Measurements from ENCODE around the gene POR.
"Not testable (repeated sequence)": the region's sequence is repeated elsewhere in the genome, so short reads cannot be mapped to it uniquely, and the experiment has no call there.

POR gene

GRCh38 chr7:75914655-75915415 lies at the start of gene POR:
POR (plus strand) TSS chr7:75915155; CDS start chr7:75954002, 38,847 bp downstream.
- DNase-seq = peak; percentile 82

- DNase-seq = no peak
Measured at GRCh38 chr7:75866114-75866488, 48.9 kb upstream of the POR start.

GRCh38 chr7:75866489-75867389 lies 48.2 kb upstream of the POR start:
- DNase-seq = no peak

- no peak for DNase-seq
Measured at GRCh38 chr7:75867390-75867717, 47.6 kb upstream of the POR start.

GRCh38 chr7:75868153-75868552 lies 46.8 kb upstream of the POR start:
- no peak for DNase-seq

- DNase-seq = no peak
Measured at GRCh38 chr7:75869776-75870379, 45.1 kb upstream of the POR start.

- DNase-seq = no peak
Measured at GRCh38 chr7:75870557-75871161, 44.3 kb upstream of the POR start.

GRCh38 chr7:75872073-75872782 lies 42.7 kb upstream of the POR start:
- no peak for DNase-seq

GRCh38 chr7:75874180-75874579 lies 40.8 kb upstream of the POR start:
- not testable (repeated sequence) for DNase-seq

GRCh38 chr7:75875113-75876080 lies 39.6 kb upstream of the POR start:
- no peak for DNase-seq

- DNase-seq = no peak
Measured at GRCh38 chr7:75876126-75876881, 38.7 kb upstream of the POR start.

- peak; percentile 47 for DNase-seq
Measured at GRCh38 chr7:75878312-75878768, 36.6 kb upstream of the POR start.

GRCh38 chr7:75878769-75879611 lies 36.0 kb upstream of the POR start, which contains the start of gene RHBDD2:
RHBDD2 (plus strand) TSS chr7:75879034; CDS start chr7:75879083, 49 bp downstream.
- DNase-seq = peak; percentile 82

GRCh38 chr7:75879771-75880184 lies 35.2 kb upstream of the POR start:
- DNase-seq = no peak

GRCh38 chr7:75880242-75880641 lies 34.7 kb upstream of the POR start:
- no peak for DNase-seq

- DNase-seq = no peak
Measured at GRCh38 chr7:75881436-75882095, 33.4 kb upstream of the POR start.

- DNase-seq = not testable (repeated sequence)
Measured at GRCh38 chr7:75883265-75883824, 31.6 kb upstream of the POR start.

GRCh38 chr7:75884476-75884875 lies 30.5 kb upstream of the POR start:
- DNase-seq = no peak

Data from kidney glomerular epithelial cell (primary cell).